ENCODE results near the gene ROR2. TPM values are rescaled to one million over a fixed set of nuclear protein-coding genes. Genes with fewer than 3 reads are reported as not detected.

The ROR2 gene

DNA sequence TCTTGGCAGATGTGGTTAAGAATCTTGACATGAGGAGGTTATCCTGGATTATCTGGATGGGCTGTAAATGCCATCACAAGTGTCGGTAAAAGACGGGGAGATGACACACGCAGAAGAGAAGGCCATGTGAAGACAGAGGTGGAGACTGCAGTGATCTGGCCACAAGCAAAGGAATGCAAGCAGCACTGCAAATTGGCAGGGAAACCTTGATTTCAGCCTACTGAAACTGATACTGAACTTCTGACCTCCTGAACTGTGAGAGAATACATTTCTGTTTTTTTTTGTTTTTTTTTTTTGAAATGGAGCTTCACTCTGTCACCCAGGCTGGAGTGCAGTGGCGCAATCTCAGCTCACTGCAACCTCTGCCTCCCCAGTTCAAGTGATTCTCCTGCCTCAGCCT lies 433.9 kb downstream of the ROR2 start:
- H3K9ac ChIP-seq (ENCODE audit: low read depth, low read length, poor library complexity), result no peak overlapping the region
- H3K9me3 ChIP-seq (replicated peaks in 1 of 2; ENCODE audit: control insufficient read depth in 2 of 2, insufficient read depth in 1 of 2, low read depth in 1 of 2, low read length in 2 of 2), result peaks cover 0 to 2% of the 10 kb centered on the region in 2 donors
- H3K4me3 ChIP-seq (ENCODE audit: low read length in 2 of 2), result no peak overlapping the region
- H4K8ac ChIP-seq (ENCODE audit: low read depth, low read length), result no peak overlapping the region
- no peak overlapping the region for H2BK5ac ChIP-seq (ENCODE audit: low read length)
- no peak overlapping the region for H4K91ac ChIP-seq (ENCODE audit: low read depth, low read length, poor library complexity)
- no peak overlapping the region for H2AFZ ChIP-seq (ENCODE audit: low read length)
- H3K27ac ChIP-seq (replicated peaks; ENCODE audit: low read length), result no peak overlapping the region
- DNase-seq (ENCODE audit: low spot score), result no peak
- no peak overlapping the region for H2AK5ac ChIP-seq (ENCODE audit: low read depth, low read length)
- no peaks in the 10 kb centered on the region for H3K79me1 ChIP-seq (ENCODE audit: low read depth, low read length)
- H3K4me1 ChIP-seq (ENCODE audit: control insufficient read depth in 2 of 2, insufficient read depth in 1 of 2, low read depth in 1 of 2, low read length in 2 of 2), result peaks cover 0 to 3% of the 10 kb centered on the region in 2 donors
- H3K36me3 ChIP-seq (replicated peaks in 1 of 2; ENCODE audit: control insufficient read depth in 2 of 2, insufficient read depth in 2 of 2, low read length in 2 of 2), result no peaks in the 10 kb centered on the region
- no peak overlapping the region for H2BK12ac ChIP-seq (ENCODE audit: low read length)
- no peak overlapping the region for H3K4me2 ChIP-seq (ENCODE audit: insufficient read depth, low read length, poor library complexity, severe bottlenecking)
- H3K23ac ChIP-seq (ENCODE audit: low read depth, low read length, poor library complexity), result no peak overlapping the region
- H2BK120ac ChIP-seq (ENCODE audit: low read depth, low read length), result no peak overlapping the region
- H2BK15ac ChIP-seq (ENCODE audit: low read length), result no peak overlapping the region
- no peaks in the 10 kb centered on the region for H3K27me3 ChIP-seq (ENCODE audit: control insufficient read depth in 3 of 3, insufficient read depth in 3 of 3, low read depth in 1 of 3, low read length in 3 of 3)
- no peak overlapping the region for H3K14ac ChIP-seq (ENCODE audit: low read length)
- no CpG with 5 or more reads among the region's 4 CpGs for WGBS, 2 donors (ENCODE audit: extremely low coverage in 2 of 2, insufficient read length in 2 of 2, insufficient replicate concordance in 1 of 2)
- no peak overlapping the region for H3K4ac ChIP-seq (ENCODE audit: low read length)
- H3K18ac ChIP-seq (ENCODE audit: low read length), result no peak overlapping the region

DNA sequence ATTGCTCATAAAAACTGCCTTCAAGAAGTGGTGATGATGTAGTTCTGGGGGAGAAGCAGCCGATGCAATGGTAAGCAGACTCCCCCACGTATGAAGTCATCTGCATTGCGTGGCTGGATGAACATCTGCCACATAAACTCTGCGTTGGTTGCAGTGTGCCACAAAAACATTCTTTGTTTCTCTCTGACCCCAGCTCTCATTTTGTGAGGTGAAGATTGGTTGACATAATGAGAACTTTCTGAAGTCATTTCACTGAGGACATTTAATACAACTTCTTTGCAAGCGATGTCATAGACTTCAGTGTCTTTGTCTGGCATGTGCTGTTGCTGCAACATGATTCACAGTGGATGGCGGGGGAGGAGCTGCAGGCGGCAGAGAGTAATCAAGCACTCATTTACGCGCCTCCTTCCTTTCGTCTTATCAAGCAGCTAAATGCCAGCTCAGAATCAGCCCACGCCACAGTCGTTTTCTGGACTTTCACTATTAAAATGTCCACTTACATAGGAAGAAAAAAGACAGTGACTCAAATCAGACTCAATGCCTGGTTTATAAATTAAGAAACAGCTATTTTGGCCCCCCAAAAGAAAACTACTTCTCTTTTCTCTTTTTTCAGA lies 434.8 kb downstream of the ROR2 start:
- peaks cover 0 to 2% of the 10 kb centered on the region in 2 donors for H3K9me3 ChIP-seq (replicated peaks in 1 of 2; ENCODE audit: control insufficient read depth in 2 of 2, insufficient read depth in 1 of 2, low read depth in 1 of 2, low read length in 2 of 2)
- WGBS, 2 donors (ENCODE audit: extremely low coverage in 2 of 2, insufficient read length in 2 of 2, insufficient replicate concordance in 1 of 2), result no CpG with 5 or more reads among the region's 12 CpGs
- H2BK12ac ChIP-seq (ENCODE audit: low read length), result no peak overlapping the region
- H3K4me2 ChIP-seq (ENCODE audit: insufficient read depth, low read length, poor library complexity, severe bottlenecking), result no peak overlapping the region
- no peak overlapping the region for H4K91ac ChIP-seq (ENCODE audit: low read depth, low read length, poor library complexity)
- peak overlapping the region; percentile 25 for H2AFZ ChIP-seq (ENCODE audit: low read length)
- no peak overlapping the region for H3K9ac ChIP-seq (ENCODE audit: low read depth, low read length, poor library complexity)
- no peak overlapping the region for H3K4me3 ChIP-seq (ENCODE audit: low read length in 2 of 2)
- H2BK15ac ChIP-seq (ENCODE audit: low read length), result no peak overlapping the region
- no peaks in the 10 kb centered on the region for H3K27me3 ChIP-seq (ENCODE audit: control insufficient read depth in 3 of 3, insufficient read depth in 3 of 3, low read depth in 1 of 3, low read length in 3 of 3)
- no peak overlapping the region for H3K23ac ChIP-seq (ENCODE audit: low read depth, low read length, poor library complexity)
- H3K14ac ChIP-seq (ENCODE audit: low read length), result no peak overlapping the region
- no peak overlapping the region for H3K4ac ChIP-seq (ENCODE audit: low read length)
- H3K18ac ChIP-seq (ENCODE audit: low read length), result no peak overlapping the region
- H3K36me3 ChIP-seq (replicated peaks in 1 of 2; ENCODE audit: control insufficient read depth in 2 of 2, insufficient read depth in 2 of 2, low read length in 2 of 2), result no peaks in the 10 kb centered on the region
- H2BK5ac ChIP-seq (ENCODE audit: low read length), result no peak overlapping the region
- H3K27ac ChIP-seq (replicated peaks; ENCODE audit: low read length), result no peak overlapping the region
- H2BK120ac ChIP-seq (ENCODE audit: low read depth, low read length), result no peak overlapping the region
- H4K8ac ChIP-seq (ENCODE audit: low read depth, low read length), result no peak overlapping the region
- DNase-seq (ENCODE audit: low spot score), result no peak
- no peaks in the 10 kb centered on the region for H3K79me1 ChIP-seq (ENCODE audit: low read depth, low read length)
- no peak overlapping the region for H2AK5ac ChIP-seq (ENCODE audit: low read depth, low read length)
- peaks cover 0 to 3% of the 10 kb centered on the region in 2 donors for H3K4me1 ChIP-seq (ENCODE audit: control insufficient read depth in 2 of 2, insufficient read depth in 1 of 2, low read depth in 1 of 2, low read length in 2 of 2)

Small RNA genes lying within 50 kb of the gene (small RNA-seq; reads per million reads assigned to genes)
- gene MIR3910-1 (ENCODE audit: insufficient read depth), result not detected
